Neuronal stem cell (in vitro differentiated cells): ENCODE data around the gene REXO1.

ENCODE experiments used
- DNase-seq: peaks from one replicate; pipeline ENCODE4 v3.0.0-alpha.2; 2013; ENCODE audit warnings: low spot score
- H2AFZ ChIP-seq: one replicate; pipeline ENCODE4 v1.6.1; 2013; ENCODE audit warnings: mild to moderate bottlenecking, low read length, inconsistent platforms
- H2AK5ac ChIP-seq: 2 replicates; pipeline ENCODE4 v1.6.1; 2013; ENCODE audit warnings: low read depth, mild to moderate bottlenecking, inconsistent platforms, low read length, moderate library complexity, mixed read lengths
- H2BK120ac ChIP-seq: 2 replicates; pipeline ENCODE4 v1.6.1; 2013; ENCODE audit warnings: low read depth, mild to moderate bottlenecking, inconsistent platforms, low read length, moderate library complexity, mixed read lengths
- H2BK12ac ChIP-seq: one replicate; pipeline ENCODE4 v1.6.1; 2013; ENCODE audit warnings: low read length, inconsistent platforms
- H2BK15ac ChIP-seq: 2 replicates; pipeline ENCODE4 v1.6.1; 2013; ENCODE audit warnings: mild to moderate bottlenecking, low read length, inconsistent platforms, mixed read lengths
- H2BK5ac ChIP-seq: one replicate; pipeline ENCODE4 v1.6.1; 2013; ENCODE audit warnings: inconsistent platforms, mild to moderate bottlenecking, low read length, moderate library complexity
- H3K14ac ChIP-seq: one replicate; pipeline ENCODE4 v1.6.1; 2013; ENCODE audit warnings: low read length, inconsistent platforms
- H3K18ac ChIP-seq: 2 replicates; pipeline ENCODE4 v1.6.1; 2013; ENCODE audit warnings: low read length, inconsistent platforms
- H3K23ac ChIP-seq: 2 replicates; pipeline ENCODE4 v1.6.1; 2013; ENCODE audit warnings: low read depth, mild to moderate bottlenecking, mixed read lengths, low read length, inconsistent platforms; ENCODE audit not compliant: poor library complexity
- H3K27ac ChIP-seq: replicated peaks from 3 replicates; pipeline ENCODE4 v1.5.1; 2013; ENCODE audit warnings: low read length, inconsistent platforms
- H3K27me3 ChIP-seq, 3 experiments: 2 replicates each; pipeline ENCODE4 v1.6.1; 2013; ENCODE audit warnings: low read length in 3 of 3, mild to moderate bottlenecking in 2 of 3, inconsistent platforms in 1 of 3, low read depth in 1 of 3, mixed read lengths in 1 of 3, moderate library complexity in 1 of 3; ENCODE audit not compliant: control insufficient read depth in 3 of 3, insufficient read depth in 3 of 3
- H3K36me3 ChIP-seq, 2 donors: replicated peaks in 1 of 2; 2 replicates each; pipeline ENCODE4 v1.6.1; 2013; ENCODE audit warnings: low read length in 2 of 2; ENCODE audit not compliant: control insufficient read depth in 2 of 2, insufficient read depth in 2 of 2
- H3K4ac ChIP-seq: 2 replicates; pipeline ENCODE4 v1.6.1; 2013; ENCODE audit warnings: inconsistent platforms, mild to moderate bottlenecking, low read length, moderate library complexity
- H3K4me1 ChIP-seq, 2 donors: 1 replicate in 1 of 2; 2 replicates in 1 of 2; pipeline ENCODE4 v1.6.1; 2013; ENCODE audit warnings: low read length in 2 of 2, low read depth in 1 of 2; ENCODE audit not compliant: control insufficient read depth in 2 of 2, insufficient read depth in 1 of 2
- H3K4me2 ChIP-seq: one replicate; pipeline ENCODE4 v1.6.1; 2013; ENCODE audit warnings: mild to moderate bottlenecking, low read length, inconsistent platforms; ENCODE audit not compliant: insufficient read depth, poor library complexity, severe bottlenecking
- H3K4me3 ChIP-seq, 2 donors: 2 replicates each; pipeline ENCODE4 v1.5.1; 2013; ENCODE audit warnings: low read length in 2 of 2, mild to moderate bottlenecking in 2 of 2, inconsistent platforms in 1 of 2, moderate library complexity in 1 of 2
- H3K79me1 ChIP-seq: one replicate; pipeline ENCODE4 v1.6.1; 2013; ENCODE audit warnings: low read depth, mild to moderate bottlenecking, inconsistent platforms, low read length, moderate library complexity
- H3K9ac ChIP-seq: one replicate; pipeline ENCODE4 v1.6.1; 2013; ENCODE audit warnings: mild to moderate bottlenecking, low read depth, low read length, inconsistent platforms; ENCODE audit not compliant: poor library complexity
- H3K9me3 ChIP-seq, 2 donors: replicated peaks in 1 of 2; 2 replicates each; pipeline versions ENCODE3 to v1.6.1; 2013; ENCODE audit warnings: low read length in 2 of 2, mild to moderate bottlenecking in 2 of 2, inconsistent platforms in 1 of 2, low read depth in 1 of 2, mixed read lengths in 1 of 2, moderate library complexity in 1 of 2; ENCODE audit not compliant: control insufficient read depth in 2 of 2, insufficient read depth in 1 of 2
- H4K8ac ChIP-seq: one replicate; pipeline ENCODE4 v1.6.1; 2013; ENCODE audit warnings: low read depth, mild to moderate bottlenecking, inconsistent platforms, low read length, moderate library complexity
- H4K91ac ChIP-seq: one replicate; pipeline ENCODE4 v1.6.1; 2013; ENCODE audit warnings: low read length, low read depth, mild to moderate bottlenecking, inconsistent platforms; ENCODE audit not compliant: poor library complexity
- WGBS, 2 donors: extraction: QIAGEN DNeasy Blood & Tissue Kit; methylation state at CpG; one replicate each; pipeline ENCODE4 v1.1.7; 2013; ENCODE audit warnings: missing lambda C conversion rate in 2 of 2, mixed read lengths in 1 of 2; ENCODE audit not compliant: insufficient read length in 2 of 2, insufficient replicate concordance in 1 of 2; ENCODE audit errors: extremely low coverage in 2 of 2; 5-methylcytosine and 5-hydroxymethylcytosine counted together

The REXO1 gene

GRCh38 chr19:1836458-1837221 lies 11.6 kb downstream of the REXO1 start:
- no CpG with 5 or more reads among the region's 31 CpGs for WGBS, 2 donors
- H3K14ac ChIP-seq = no peak overlapping the region

GRCh38 chr19:1833540-1833939 lies 14.7 kb downstream of the REXO1 start:
- Histone ChIP-seq H3K9ac (peak overlapping the region; percentile 37), H3K18ac (no peak overlapping the region), H2BK5ac (peak overlapping the region; percentile 66), H3K4me3 (no peak overlapping the region), H3K23ac (peak overlapping the region; percentile 67), H4K8ac (peak overlapping the region; percentile 17), H2BK12ac (no peak overlapping the region), H2BK15ac (no peak overlapping the region), H2AK5ac (no peak overlapping the region), H3K4me2 (no peak overlapping the region), H3K27ac (no peak overlapping the region), H3K36me3 (peaks cover 6 to 23% of the 10 kb centered on the region in 2 donors), H4K91ac (no peak overlapping the region), H3K79me1 (peaks cover 28% of the 10 kb centered on the region), H3K9me3 (peaks cover 0 to 1% of the 10 kb centered on the region in 2 donors), H3K14ac (no peak overlapping the region), H2AFZ (no peak overlapping the region), H3K27me3 (no peaks in the 10 kb centered on the region), H3K4me1 (peaks cover 1 to 6% of the 10 kb centered on the region in 2 donors), H2BK120ac (no peak overlapping the region), H3K4ac (no peak overlapping the region)
- no CpG with 5 or more reads among the region's 15 CpGs for WGBS, 2 donors
- no peak for DNase-seq

More at GRCh38 chr19:1836458-1837221, 11.6 kb downstream of the REXO1 start:
- H2BK15ac ChIP-seq = no peak overlapping the region
- no peak overlapping the region for H2BK120ac ChIP-seq
- peak overlapping the region; percentile 68 for H2AK5ac ChIP-seq
- peak overlapping the region; percentile 69 for H2BK5ac ChIP-seq
- H3K9ac ChIP-seq = no peak overlapping the region
- peaks cover 0 to 11% of the 10 kb centered on the region in 2 donors for H3K36me3 ChIP-seq
- peak overlapping the region; percentile 8 for H3K23ac ChIP-seq
- H3K18ac ChIP-seq = no peak overlapping the region
- no peak overlapping the region for H3K4me3 ChIP-seq
- H3K4me2 ChIP-seq = no peak overlapping the region
- no peaks in the 10 kb centered on the region for H3K9me3 ChIP-seq
- no peak overlapping the region for H3K4ac ChIP-seq
- no peak overlapping the region for H4K91ac ChIP-seq
- H3K27me3 ChIP-seq = no peaks in the 10 kb centered on the region
- no peak overlapping the region for H2BK12ac ChIP-seq
- DNase-seq = no peak
- H3K4me1 ChIP-seq = peaks cover 6 to 12% of the 10 kb centered on the region in 2 donors
- no peak overlapping the region for H4K8ac ChIP-seq
- no peak overlapping the region for H3K27ac ChIP-seq
- H2AFZ ChIP-seq = no peak overlapping the region
- peaks cover 32% of the 10 kb centered on the region for H3K79me1 ChIP-seq

GRCh38 chr19:1832046-1832663 lies 16.1 kb downstream of the REXO1 start:
- no peak overlapping the region for H4K91ac ChIP-seq
- H3K27ac ChIP-seq = peak overlapping the region; percentile 28
- H3K4me3 ChIP-seq = no peak overlapping the region
- H2AK5ac ChIP-seq = peak overlapping the region; percentile 84
- no peak overlapping the region for H2AFZ ChIP-seq
- no peaks in the 10 kb centered on the region for H3K27me3 ChIP-seq
- H3K79me1 ChIP-seq = peaks cover 26% of the 10 kb centered on the region
- no peak overlapping the region for H3K18ac ChIP-seq
- peak overlapping the region; percentile 70 for H3K9ac ChIP-seq
- H2BK15ac ChIP-seq = no peak overlapping the region
- peaks cover 0 to 1% of the 10 kb centered on the region in 2 donors for H3K9me3 ChIP-seq
- H3K36me3 ChIP-seq = peaks cover 6 to 31% of the 10 kb centered on the region in 2 donors
- H4K8ac ChIP-seq = no peak overlapping the region
- no peak overlapping the region for H3K4me2 ChIP-seq
- no peak overlapping the region for H2BK120ac ChIP-seq
- H3K23ac ChIP-seq = no peak overlapping the region
- H2BK12ac ChIP-seq = no peak overlapping the region
- H3K14ac ChIP-seq = no peak overlapping the region
- H3K4ac ChIP-seq = no peak overlapping the region
- H3K4me1 ChIP-seq = peaks cover under 1 to 5% of the 10 kb centered on the region in 2 donors
- no CpG with 5 or more reads among the region's 26 CpGs for WGBS, 2 donors
- H2BK5ac ChIP-seq = no peak overlapping the region
- DNase-seq = no peak

- WGBS, 2 donors = no CpG with 5 or more reads among the region's 11 CpGs
These were observed 17.3 kb downstream of the REXO1 start for GRCh38 chr19:1830978-1831377.

More at GRCh38 chr19:1830978-1831377, 17.3 kb downstream of the REXO1 start:
- no peak for DNase-seq
- Histone ChIP-seq H3K36me3 (peaks cover 6 to 38% of the 10 kb centered on the region in 2 donors), H4K91ac (no peak overlapping the region), H2BK120ac (no peak overlapping the region), H3K9ac (no peak overlapping the region), H2BK15ac (no peak overlapping the region), H3K4me2 (no peak overlapping the region), H3K9me3 (peaks cover 0 to 1% of the 10 kb centered on the region in 2 donors), H2BK12ac (no peak overlapping the region), H2AFZ (no peak overlapping the region), H3K23ac (peak overlapping the region; percentile 43), H3K79me1 (peaks cover 22% of the 10 kb centered on the region), H3K4ac (no peak overlapping the region), H3K27ac (no peak overlapping the region), H3K27me3 (no peaks in the 10 kb centered on the region), H4K8ac (no peak overlapping the region), H2BK5ac (no peak overlapping the region), H3K14ac (no peak overlapping the region), H3K18ac (no peak overlapping the region), H2AK5ac (peak overlapping the region; percentile 61), H3K4me3 (no peak overlapping the region), H3K4me1 (peaks cover 3 to 11% of the 10 kb centered on the region in 2 donors)
